Measurements from ENCODE around the gene UBC. TPM values are rescaled to one million over a fixed set of nuclear protein-coding genes. Genes with fewer than 3 reads are reported as not detected.
A peak's percentile ranks its signal among the peaks of the same experiment; 100 is the strongest.

Gene UBC
- total and polyA plus RNA-seq, 9 of the 15 experiments (the other 6 are each of a cell fraction or from before 2014, with no cell fraction given) = 533 to 1,153 (median 813) TPM

GRCh38 chr12:124869059-124869665 lies 45.3 kb downstream of the UBC start (continued):
- TF ChIP-seq ZNF444 (CRISPR knock-in tag; IDR thresholded peaks at IDR 0.05) (no peak; the same call in 1 of the 2 replicates), CCNT2 (IDR thresholded peaks at IDR 0.05; ENCODE audit: borderline replicate concordance, extremely low read depth, insufficient read length, low read depth, low read length) (peak; percentile 64), FOXM1 (IDR thresholded peaks at IDR 0.05; ENCODE audit: low read depth) (no peak), FOXM1 (CRISPR knock-in tag; IDR thresholded peaks at IDR 0.05; ENCODE audit: low read depth) (0 out of 2 replicates have a peak, but pooled peaks have one; percentile 41), ZNF324 (CRISPR knock-in tag; IDR thresholded peaks at IDR 0.05) (no peak), WHSC1 (IDR thresholded peaks at IDR 0.05; ENCODE audit: low read length) (no peak), HNRNPH1 (optimal IDR thresholded peaks at IDR 0.05; ENCODE audit: low read depth, low read length) (no peak), ZFX (CRISPR knock-in tag; IDR thresholded peaks at IDR 0.05) (peak; percentile 70), HDGF (IDR thresholded peaks at IDR 0.05) (peak; percentile 35; the same call in 1 of the 2 replicates), L3MBTL2 (IDR thresholded peaks at IDR 0.05) (peak; percentile 88), SOX6 (IDR thresholded peaks at IDR 0.05) (0 out of 2 replicates have a peak, but pooled peaks have one; percentile 17), GABPA (tag; conservative IDR thresholded peaks at IDR 0.05; ENCODE audit: low read depth) (0 out of 2 replicates have a peak, but pooled peaks have one; percentile 12), ZNF316 (IDR thresholded peaks at IDR 0.05) (peak; percentile 51), SP1 (CRISPR knock-in tag; IDR thresholded peaks at IDR 0.05) (peak; percentile 43; the same call in 1 of the 2 replicates), CBX1 (IDR thresholded peaks at IDR 0.05; ENCODE audit: low read depth) (peak; percentile 61; the same call in 1 of the 2 replicates), NCOA4 (IDR thresholded peaks at IDR 0.05; ENCODE audit: partially characterized antibody) (no peak), ZNF3 (CRISPR knock-in tag; IDR thresholded peaks at IDR 0.05) (no peak), ZNF583 (CRISPR knock-in tag; IDR thresholded peaks at IDR 0.05) (no peak), BRD9 (IDR thresholded peaks at IDR 0.05; ENCODE audit: low read depth, partially characterized antibody) (peak; percentile 72), CGGBP1 (CRISPR knock-in tag; IDR thresholded peaks at IDR 0.05) (no peak), ID3 (CRISPR knock-in tag; IDR thresholded peaks at IDR 0.05) (no peak), ID3 (tag; IDR thresholded peaks at IDR 0.05) (peak; percentile 72), ZNF407 (IDR thresholded peaks at IDR 0.05; ENCODE audit: low read depth) (peak; percentile 83)

All from K562 (cell line).